Measurements from ENCODE around the gene POU5F1. TPM values are rescaled to one million over a fixed set of nuclear protein-coding genes. Genes with fewer than 3 reads are reported as not detected.

POU5F1 gene
- total RNA-seq, 2 donors from 2014 or later = 4.0 to 12.9 TPM

DNA sequence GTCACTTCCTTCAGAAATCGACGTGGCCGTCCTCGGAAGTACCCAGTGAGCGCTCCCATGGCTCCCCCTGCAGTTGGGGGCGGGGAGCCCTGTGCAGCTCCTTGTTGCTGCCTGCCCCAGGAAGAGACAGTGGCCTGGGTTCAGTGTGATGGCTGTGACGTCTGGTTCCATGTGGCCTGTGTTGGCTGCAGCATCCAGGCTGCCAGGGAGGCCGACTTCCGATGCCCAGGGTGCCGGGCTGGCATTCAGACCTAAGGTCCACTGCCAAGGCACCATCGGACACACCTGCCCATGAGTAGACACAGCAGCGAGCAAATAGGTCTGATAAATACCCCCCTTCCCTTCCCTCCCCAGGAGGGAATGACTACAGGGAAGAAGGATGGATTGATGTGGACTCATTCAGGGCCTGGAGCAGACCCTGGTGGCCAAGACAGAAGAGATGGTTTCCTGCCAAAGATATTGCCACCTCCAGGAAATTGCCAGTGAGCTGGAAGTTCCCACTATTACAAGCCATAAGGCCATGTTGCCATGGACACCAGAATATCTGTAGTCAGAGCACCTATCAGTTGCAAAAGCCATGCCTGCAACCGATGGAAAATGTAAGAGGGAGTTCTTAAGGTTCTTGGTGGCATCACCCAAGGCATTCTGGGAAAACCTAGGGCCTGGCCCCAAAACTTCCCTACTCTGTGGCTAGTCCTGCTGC, 7.9 kb downstream of the POU5F1 start:
- Histone ChIP-seq H3K4me1 (ENCODE audit: control insufficient read depth in 1 of 2, low read depth in 2 of 2) (peaks cover under 1 to 13% of the 10 kb centered on the region in 2 donors), H3K36me3 (peaks cover 5% of the 10 kb centered on the region), H3K4me3 (no peak overlapping the region), H3K9me3 (no peaks in the 10 kb centered on the region), H3K27ac (no peak overlapping the region), H3K27me3 (replicated peaks; ENCODE audit: insufficient read depth) (no peaks in the 10 kb centered on the region)
- DNase-seq (ENCODE audit: low spot score) (no peak), ATAC-seq (ENCODE audit: insufficient number of reproducible peaks, low FRiP score, low read depth) (no peak)
- TF ChIP-seq, protein P1, sequence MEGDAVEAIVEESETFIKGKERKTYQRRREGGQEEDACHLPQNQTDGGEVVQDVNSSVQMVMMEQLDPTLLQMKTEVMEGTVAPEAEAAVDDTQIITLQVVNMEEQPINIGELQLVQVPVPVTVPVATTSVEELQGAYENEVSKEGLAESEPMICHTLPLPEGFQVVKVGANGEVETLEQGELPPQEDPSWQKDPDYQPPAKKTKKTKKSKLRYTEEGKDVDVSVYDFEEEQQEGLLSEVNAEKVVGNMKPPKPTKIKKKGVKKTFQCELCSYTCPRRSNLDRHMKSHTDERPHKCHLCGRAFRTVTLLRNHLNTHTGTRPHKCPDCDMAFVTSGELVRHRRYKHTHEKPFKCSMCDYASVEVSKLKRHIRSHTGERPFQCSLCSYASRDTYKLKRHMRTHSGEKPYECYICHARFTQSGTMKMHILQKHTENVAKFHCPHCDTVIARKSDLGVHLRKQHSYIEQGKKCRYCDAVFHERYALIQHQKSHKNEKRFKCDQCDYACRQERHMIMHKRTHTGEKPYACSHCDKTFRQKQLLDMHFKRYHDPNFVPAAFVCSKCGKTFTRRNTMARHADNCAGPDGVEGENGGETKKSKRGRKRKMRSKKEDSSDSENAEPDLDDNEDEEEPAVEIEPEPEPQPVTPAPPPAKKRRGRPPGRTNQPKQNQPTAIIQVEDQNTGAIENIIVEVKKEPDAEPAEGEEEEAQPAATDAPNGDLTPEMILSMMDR (IDR thresholded peaks at IDR 0.05) = no peak

DNA sequence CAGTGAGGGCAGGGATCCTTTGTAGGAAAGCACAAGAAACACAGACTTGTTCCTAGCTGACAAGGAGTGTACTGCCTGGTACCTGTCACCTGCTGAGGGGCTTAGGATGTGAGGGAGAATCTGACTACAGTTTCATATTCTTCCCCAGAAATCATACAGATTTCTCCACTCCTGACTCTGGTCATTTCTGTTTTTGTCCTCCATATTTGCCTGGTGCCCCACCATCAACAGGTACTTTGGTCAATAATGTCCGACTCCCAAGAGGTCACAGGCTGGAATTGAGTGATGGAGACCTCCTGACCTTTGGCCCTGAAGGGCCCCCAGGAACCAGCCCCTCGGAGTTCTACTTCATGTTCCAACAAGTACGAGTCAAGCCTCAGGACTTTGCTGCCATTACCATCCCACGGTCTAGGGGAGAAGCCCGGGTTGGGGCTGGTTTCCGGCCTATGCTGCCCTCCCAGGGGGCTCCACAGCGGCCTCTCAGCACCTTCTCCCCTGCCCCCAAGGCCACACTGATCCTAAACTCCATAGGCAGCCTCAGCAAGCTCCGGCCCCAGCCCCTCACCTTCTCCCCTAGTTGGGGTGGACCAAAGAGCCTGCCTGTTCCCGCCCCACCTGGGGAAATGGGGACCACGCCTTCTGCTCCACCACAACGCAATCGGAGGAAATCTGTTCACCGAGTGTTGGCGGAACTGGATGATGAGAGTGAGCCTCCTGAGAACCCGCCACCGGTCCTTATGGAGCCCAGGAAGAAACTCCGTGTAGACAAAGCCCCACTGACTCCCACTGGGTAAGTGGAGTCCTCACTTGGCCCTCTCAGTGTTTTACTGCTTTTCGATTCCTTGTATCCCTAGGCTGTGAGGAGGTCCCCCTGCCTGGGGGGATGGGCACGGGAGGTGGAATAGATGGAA, 9.0 kb downstream of the POU5F1 start:
- Histone ChIP-seq H3K9me3 (no peaks in the 10 kb centered on the region), H3K4me3 (no peak overlapping the region), H3K27ac (no peak overlapping the region), H3K4me1 (ENCODE audit: control insufficient read depth in 1 of 2, low read depth in 2 of 2) (peaks cover 5 to 24% of the 10 kb centered on the region in 2 donors), H3K36me3 (peaks cover 5% of the 10 kb centered on the region), H3K27me3 (replicated peaks; ENCODE audit: insufficient read depth) (no peaks in the 10 kb centered on the region)
- TF ChIP-seq, protein P1 (IDR thresholded peaks at IDR 0.05) = no peak
- DNase-seq (ENCODE audit: low spot score) (no peak), ATAC-seq (ENCODE audit: insufficient number of reproducible peaks, low FRiP score, low read depth) (no peak)

GRCh38 chr6:31158863-31159855, 11.3 kb downstream of the POU5F1 start:
- Histone ChIP-seq H3K4me1 (ENCODE audit: control insufficient read depth in 1 of 2, low read depth in 2 of 2) (peaks cover 5 to 25% of the 10 kb centered on the region in 2 donors), H3K36me3 (peaks cover 5% of the 10 kb centered on the region), H3K4me3 (peak overlapping the region; percentile 77), H3K9me3 (no peaks in the 10 kb centered on the region), H3K27ac (no peak overlapping the region), H3K27me3 (replicated peaks; ENCODE audit: insufficient read depth) (no peaks in the 10 kb centered on the region)
- DNase-seq (ENCODE audit: low spot score) (no peak), ATAC-seq (ENCODE audit: insufficient number of reproducible peaks, low FRiP score, low read depth) (no peak)
- TF ChIP-seq, protein P1 (IDR thresholded peaks at IDR 0.05) = no peak

DNA sequence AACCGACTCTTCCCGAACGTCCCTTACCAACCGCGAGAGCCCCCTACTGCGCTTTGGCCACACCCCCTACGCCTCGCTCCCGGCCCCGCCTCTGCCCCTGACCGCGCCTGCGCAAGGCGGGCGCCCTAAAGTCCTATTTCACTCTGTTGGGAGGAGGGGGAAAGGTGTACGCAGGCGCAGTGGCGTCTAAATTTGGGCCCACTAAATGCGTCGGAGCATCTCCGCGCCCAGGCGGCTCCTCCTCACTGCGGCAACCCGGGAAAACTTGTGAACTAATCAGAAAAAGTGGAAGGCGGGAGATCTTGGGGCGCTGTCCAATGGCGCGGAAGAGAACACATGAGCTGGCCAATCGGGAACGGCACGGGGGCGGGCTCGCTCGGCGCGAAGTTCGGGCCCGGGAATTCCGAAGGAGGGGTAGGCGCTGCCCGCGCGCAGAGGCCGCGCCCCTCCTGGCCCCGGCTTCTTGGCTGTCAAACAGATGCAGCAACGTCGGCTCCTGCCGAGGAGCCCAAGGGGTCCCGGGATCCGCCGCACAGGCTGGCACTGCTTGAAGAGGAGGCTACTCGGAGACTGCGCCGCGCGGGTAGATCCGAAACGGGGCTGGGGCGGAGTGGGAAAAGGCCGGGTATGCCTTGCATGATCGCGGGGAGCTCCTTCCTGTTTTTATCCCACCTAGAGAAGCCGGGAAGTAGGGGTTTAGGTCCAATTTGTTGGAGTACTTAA, 12.2 kb downstream of the POU5F1 start, which contains the start of gene TCF19:
TCF19 (plus strand) TSS at position 450 of the 723 bp plus-strand sequence. CDS start 881 bp downstream, outside the sequence.
- Histone ChIP-seq H3K27me3 (replicated peaks; ENCODE audit: insufficient read depth) (no peaks in the 10 kb centered on the region), H3K4me1 (ENCODE audit: control insufficient read depth in 1 of 2, low read depth in 2 of 2) (peaks cover 5 to 25% of the 10 kb centered on the region in 2 donors), H3K27ac (peak within 1 kb of the TSS in 1 of 2 donors; percentile 67), H3K36me3 (peaks cover 5% of the 10 kb centered on the region), H3K9me3 (no peaks in the 10 kb centered on the region), H3K4me3 (peak within 1 kb of the TSS; percentile 77)
- TF ChIP-seq, protein P1 (IDR thresholded peaks at IDR 0.05) = no peak
- DNase-seq (ENCODE audit: low spot score) = peak; percentile 97
- peak; percentile 99 for ATAC-seq (ENCODE audit: insufficient number of reproducible peaks, low FRiP score, low read depth)

Measured in thoracic aorta (tissue), 2 donors.